K562 (cell line): ENCODE data around the gene ZBTB7A. TPM values are rescaled to one million over a fixed set of nuclear protein-coding genes. Genes with fewer than 3 reads are reported as not detected.

ENCODE experiments used
- ATAC-seq: fragments of 200-7000 bp; cut with Tn5 transposase; 3 replicates; pipeline ENCODE4 v1.9.1; 2020; ENCODE audit warnings: moderate library complexity
- BruUV-seq: library from RNA; stranded (reverse); fragments of 400-500 nt; replicated peaks from 2 replicates; lab custom pipeline; 2021; lab: Mats Ljungman, UMichigan
- CTCF ChIA-PET: fragments of 300-600 bp; formaldehyde crosslinking; extraction: SDS; loops from one replicate; lab custom pipeline; 2021; ENCODE audit warnings: low intra/inter-chr PET ratio; lab: Yijun Ruan, JAX
- POLR2A ChIA-PET: fragments of 300-600, 350-650 bp; sonication (Branson Sonifier 250); formaldehyde crosslinking; extraction: SDS; loops from one replicate; lab custom pipeline; 2021; ENCODE audit warnings: antibody characterized with exemption, inconsistent platforms; lab: Yijun Ruan, JAX
- DNase-seq, 4 experiments: peaks; one replicate each; pipeline versions ENCODE4 v3.0.0 to v3.0.0-alpha.2; 2011 to 2018; ENCODE audit warnings: low spot score in 3 of 4, mixed read lengths in 3 of 4; ENCODE audit errors: extremely low read depth in 1 of 4
- FAIRE-seq: peaks from 2 replicates; lab custom pipeline; 2011; peaks lifted over from hg19 to GRCh38; lab: Jason Lieb, UNC
- H2AFZ ChIP-seq: 2 replicates; pipeline ENCODE4 v1.6.0; 2011; ENCODE audit warnings: low read depth, low read length, control low read depth, inconsistent platforms
- H3K27ac ChIP-seq: fragments of 200-600 bp; 3 replicates; pipeline ENCODE4 v1.8.0; 2011; ENCODE audit warnings: low read depth, mild to moderate bottlenecking, control low read depth, inconsistent platforms, low read length, moderate library complexity, mixed read lengths; ENCODE audit errors: extremely low read depth
- H3K27me3 ChIP-seq, 2 experiments: fragments of 300-600 bp in 1 of 2; 2 replicates in 1 of 2; 3 replicates in 1 of 2; pipeline versions ENCODE4 v1.6.0 to v1.8.0; 2011; ENCODE audit warnings: inconsistent platforms in 2 of 2, low read length in 2 of 2, mild to moderate bottlenecking in 1 of 2, mixed read lengths in 1 of 2, moderate library complexity in 1 of 2; ENCODE audit not compliant: control insufficient read depth in 2 of 2, insufficient read depth in 2 of 2
- H3K36me3 ChIP-seq: fragments of 300-600 bp; 3 replicates; pipeline ENCODE4 v1.8.0; 2011; ENCODE audit warnings: mild to moderate bottlenecking, low read length, inconsistent platforms; ENCODE audit not compliant: control insufficient read depth, insufficient read depth
- H3K4me1 ChIP-seq, 2 experiments: fragments of 200-600 bp in 1 of 2; replicated peaks in 1 of 2; 2 replicates in 1 of 2; 3 replicates in 1 of 2; pipeline versions ENCODE4 v1.5.1 to v1.8.0; 2011; ENCODE audit warnings: inconsistent platforms in 2 of 2, low read length in 2 of 2, mild to moderate bottlenecking in 1 of 2, mixed read lengths in 1 of 2, moderate library complexity in 1 of 2; ENCODE audit not compliant: control insufficient read depth in 2 of 2, insufficient read depth in 2 of 2
- H3K4me2 ChIP-seq: 2 replicates; pipeline ENCODE4 v1.6.1; 2011; ENCODE audit warnings: low read length, control low read depth, inconsistent platforms, mixed read lengths; ENCODE audit not compliant: insufficient read depth
- H3K4me3 ChIP-seq: fragments of 200-600 bp; sonication (generic), shearing (Covaris generic); 2 replicates; pipeline ENCODE4 v1.5.1; 2016; ENCODE audit warnings: control low read depth, inconsistent platforms
- H3K79me2 ChIP-seq: fragments of 200-600 bp; 3 replicates; pipeline ENCODE4 v1.8.0; 2011; ENCODE audit warnings: low read length, inconsistent platforms; ENCODE audit not compliant: control insufficient read depth, insufficient read depth
- H3K9ac ChIP-seq, 2 experiments: 2 replicates each; pipeline versions ENCODE4 v1.6.0 to v1.6.1; 2011; ENCODE audit warnings: low read depth in 2 of 2, low read length in 2 of 2, control low read depth in 1 of 2, inconsistent platforms in 1 of 2, mild to moderate bottlenecking in 1 of 2, mixed read lengths in 1 of 2; ENCODE audit not compliant: insufficient read depth in 1 of 2
- H3K9me1 ChIP-seq: one replicate; pipeline ENCODE4 v1.6.0; 2011; ENCODE audit warnings: inconsistent platforms, mild to moderate bottlenecking, low read length, moderate library complexity; ENCODE audit not compliant: control insufficient read depth, insufficient read depth
- H3K9me3 ChIP-seq: replicated peaks from 2 replicates; pipeline ENCODE4 v1.5.1; 2011; ENCODE audit warnings: low read depth, low read length, inconsistent platforms; ENCODE audit not compliant: control insufficient read depth, insufficient read depth
- H4K20me1 ChIP-seq: replicated peaks from 2 replicates; pipeline ENCODE4 v1.6.1; 2011; ENCODE audit warnings: low read length, inconsistent platforms, mixed read lengths; ENCODE audit not compliant: control insufficient read depth, insufficient read depth
- FOXP1 ChIP-seq: sonication (generic); formaldehyde crosslinking; IDR thresholded peaks from 2 replicates; pipeline ENCODE4 v1.8.0; 2022; ENCODE audit warnings: mild to moderate bottlenecking, missing genetic modification reagents
- MEIS2 ChIP-seq: fragments of 450-650 bp; IDR thresholded peaks from 2 replicates; pipeline ENCODE4 v1.6.1; 2014; ENCODE audit warnings: mild to moderate bottlenecking; ENCODE audit not compliant: partially characterized antibody
- PBX2 ChIP-seq, 2 experiments: IDR thresholded peaks in 1 of 2; conservative IDR thresholded peaks in 1 of 2; 2 replicates each; pipeline ENCODE4 v1.6.1; 2016; ENCODE audit warnings: low read depth in 2 of 2, mild to moderate bottlenecking in 1 of 2, missing compliant biosample characterization in 1 of 2, missing genetic modification characterization in 1 of 2, moderate library complexity in 1 of 2
- PKNOX1 ChIP-seq: fragments of 450-650 bp; IDR thresholded peaks from 2 replicates; pipeline ENCODE4 v1.6.1; 2016
- WGBS: fragments of 100-300 bp; shearing (Covaris generic); methylation state at CpG from one replicate; pipeline ENCODE4 v1.1.6; 2016; ENCODE audit warnings: low coverage, mixed read lengths; ENCODE audit not compliant: insufficient coverage; ENCODE audit errors: missing lambda C conversion rate; 5-methylcytosine and 5-hydroxymethylcytosine counted together
- in situ Hi-C: fragments of 300-500 bp; cut with MboI; formaldehyde crosslinking; loops from 4 replicates; pipeline ENCODE4 v1.15.0; 2018; ENCODE audit warnings: inconsistent platforms, mixed read lengths
- intact Hi-C: fragments of 100-400 bp; cut with micrococcal nuclease; formaldehyde crosslinking; loops from 2 replicates; pipeline ENCODE4 v1.14.2; 2022
- polyA plus RNA-seq, 8 experiments: library from polyadenylated mRNA; depleted of rRNA in 4 of 8; stranded (reverse) in 5 of 8; unstranded in 3 of 8; fragments of >200 nt; fragmentation: Nextera tagmentation in 2 of 8; fragmentation: Illumina TruSeq in 1 of 8; extraction: Ambion mirVana in 2 of 8; extraction: Trizol in 1 of 8; gene quantifications; 2 replicates each; pipeline versions ENCODE4 v1.2.1 to v1.2.3, GENCODE V29; 2011 to 2014; ENCODE audit warnings: inconsistent platforms in 1 of 8, missing spikeins in 1 of 8
- total RNA-seq, 7 experiments: library from RNA; depleted of rRNA in 6 of 7; stranded (reverse); fragments of >200 nt in 6 of 7; fragmentation: Illumina TruSeq in 2 of 7; extraction: Trizol in 2 of 7; gene quantifications; 2 replicates each; pipeline versions ENCODE4 v1.2.1 to v1.2.3, GENCODE V29; 2011 to 2021; ENCODE audit warnings: low replicate concordance in 1 of 7

Gene ZBTB7A
- total and polyA plus RNA-seq, 9 of the 15 experiments (the other 6 are each of a cell fraction or from before 2014, with no cell fraction given), result 0.11 to 34.0 (median 4.6) TPM

GRCh38 chr19:4113398-4114088 is 46.8 kb upstream of the ZBTB7A start:
- intact Hi-C loops, result no loop called here
- no peak overlapping the region for H3K9ac ChIP-seq
- no peak for DNase-seq
- no peak overlapping the region for H2AFZ ChIP-seq
- peaks cover 0 to 8% of the 10 kb centered on the region in 2 experiments; a peak in 2 of 5 replicates for H3K4me1 ChIP-seq
- no peak overlapping the region for H3K27ac ChIP-seq
- H4K20me1 ChIP-seq, result no peaks in the 10 kb centered on the region
- no peaks in the 10 kb centered on the region for H3K27me3 ChIP-seq
- no peaks in the 10 kb centered on the region for H3K9me3 ChIP-seq
- ChIA-PET CTCF (no interaction called here), POLR2A (no interaction called here)
- TF ChIP-seq PBX2 (CRISPR knock-in tag; IDR thresholded peaks at IDR 0.05; ENCODE audit: low read depth) (no peak), PBX2 (tag; conservative IDR thresholded peaks at IDR 0.05; ENCODE audit: low read depth) (peak; percentile 41; the same call in 1 of the 2 replicates), FOXP1 (CRISPR knock-in tag) (no peak), MEIS2 (peak; percentile 66), PKNOX1 (peak; percentile 69)
- no peak overlapping the region for H3K4me2 ChIP-seq
- 87% methylated on average over 21 of the region's 22 CpGs for WGBS
- ATAC-seq, result no peak
- in situ Hi-C loops, result no loop called here
- FAIRE-seq, result no peak
- H3K79me2 ChIP-seq, result no peaks in the 10 kb centered on the region
- no TSS peak for BruUV-seq
- no peaks in the 10 kb centered on the region for H3K9me1 ChIP-seq
- H3K36me3 ChIP-seq, result peaks cover 89% of the 10 kb centered on the region; the same call in 2 of the 3 replicates
- no peak overlapping the region for H3K4me3 ChIP-seq
